WTC11 (cell line): ENCODE results near the gene TNN. TPM values are rescaled to one million over a fixed set of nuclear protein-coding genes. Genes with fewer than 3 reads are reported as not detected.

Experiments used
- ATAC-seq: fragments of 200-7000 bp; cut with Tn5 transposase; 2 replicates; pipeline ENCODE4 v1.10.0; 2021; ENCODE audit warnings: mild to moderate bottlenecking, moderate library complexity
- CTCF ChIA-PET: fragments of 300-600 bp; sonication (Branson Sonifier 250); formaldehyde crosslinking; loops from one replicate; lab custom pipeline; 2021; ENCODE audit warnings: antibody characterized with exemption; lab: Charles Lee
- POLR2A ChIA-PET: fragments of 350-600 bp; sonication (Branson Sonifier 250); formaldehyde crosslinking; loops from one replicate; lab custom pipeline; 2021; ENCODE audit warnings: antibody characterized with exemption; lab: Charles Lee
- DNase-seq: peaks from one replicate; pipeline ENCODE4 v3.0.0; 2021; ENCODE audit warnings: low spot score
- H3K27ac Mint-ChIP-seq: 2 replicates; pipeline ENCODE4 v1.8.0; 2021; ENCODE audit warnings: mixed read lengths
- H3K27me3 Mint-ChIP-seq: 2 replicates; pipeline ENCODE4 v1.8.0; 2021; ENCODE audit warnings: low read depth, mild to moderate bottlenecking, moderate library complexity, mixed read lengths
- H3K36me3 Mint-ChIP-seq: 2 replicates; pipeline ENCODE4 v1.8.0; 2021; ENCODE audit warnings: mixed read lengths
- H3K4me1 Mint-ChIP-seq: 2 replicates; pipeline ENCODE4 v1.8.0; 2022; ENCODE audit warnings: mixed read lengths
- H3K4me3 Mint-ChIP-seq: 2 replicates; pipeline ENCODE4 v1.8.0; 2021; ENCODE audit warnings: mild to moderate bottlenecking, moderate library complexity, mixed read lengths
- H3K9me3 Mint-ChIP-seq: 2 replicates; pipeline ENCODE4 v1.8.0; 2021; ENCODE audit warnings: mixed read lengths
- ATF1 ChIP-seq: sonication (generic); formaldehyde crosslinking; IDR thresholded peaks from 2 replicates; pipeline ENCODE4 v1.8.1; 2023; ENCODE audit warnings: mild to moderate bottlenecking, moderate library complexity, missing genetic modification reagents
- KAT7 ChIP-seq: sonication (generic); formaldehyde crosslinking; IDR thresholded peaks from 2 replicates; pipeline ENCODE4 v1.8.1; 2023; ENCODE audit warnings: missing genetic modification reagents, mild to moderate bottlenecking, borderline replicate concordance
- MXD4 ChIP-seq: fragments of 250-450 bp; sonication (Bioruptor Pico); IDR thresholded peaks from 2 replicates; pipeline ENCODE4 v1.8.0; 2021; ENCODE audit warnings: mild to moderate bottlenecking, moderate library complexity, borderline replicate concordance
- NR1H2 ChIP-seq: sonication (generic); formaldehyde crosslinking; IDR thresholded peaks from 2 replicates; pipeline ENCODE4 v1.9.0; 2021; ENCODE audit warnings: mild to moderate bottlenecking, moderate library complexity, missing genetic modification reagents
- SP1 ChIP-seq: sonication (generic); formaldehyde crosslinking; conservative IDR thresholded peaks from 2 replicates; pipeline ENCODE4 v1.8.1; 2022; ENCODE audit warnings: missing genetic modification reagents
- ZNF671 ChIP-seq: fragments of 250-450 bp; sonication (Bioruptor Pico); IDR thresholded peaks from 2 replicates; pipeline ENCODE4 v1.8.0; 2021; ENCODE audit warnings: mild to moderate bottlenecking
- total RNA-seq: library from RNA; stranded (reverse); gene quantifications from 3 replicates; pipeline ENCODE4 v1.2.3, GENCODE V29; 2021
- TF ChIP-seq, protein P1 (sequence below): sonication (generic); formaldehyde crosslinking; IDR thresholded peaks from 2 replicates; pipeline ENCODE4 v1.8.1; 2023; ENCODE audit warnings: mild to moderate bottlenecking, moderate library complexity, missing genetic modification reagents
- TF ChIP-seq, protein P2 (sequence below): fragments of 250-450 bp; sonication (Bioruptor Pico); IDR thresholded peaks from 2 replicates; pipeline ENCODE4 v1.9.0; 2021; ENCODE audit warnings: mild to moderate bottlenecking
- TF ChIP-seq, protein P3 (sequence below): fragments of 200-600 bp; IDR thresholded peaks from 2 replicates; pipeline ENCODE4 v1.8.0; 2022; ENCODE audit warnings: antibody characterized with exemption
- TF ChIP-seq, protein P4 (sequence below): sonication (generic); formaldehyde crosslinking; IDR thresholded peaks from 2 replicates; pipeline ENCODE4 v1.8.1; 2023; ENCODE audit warnings: mild to moderate bottlenecking, missing genetic modification reagents, moderate library complexity
- TF ChIP-seq, protein P5 (sequence below): fragments of 250-450 bp; sonication (Bioruptor Pico); IDR thresholded peaks from 2 replicates; pipeline ENCODE4 v1.9.0; 2021; ENCODE audit warnings: mild to moderate bottlenecking, borderline replicate concordance
- TF ChIP-seq, protein P6 (sequence below): sonication (generic); formaldehyde crosslinking; IDR thresholded peaks from 2 replicates; pipeline ENCODE4 v1.8.1; 2022; ENCODE audit warnings: low read depth, mild to moderate bottlenecking, moderate library complexity, missing genetic modification reagents, borderline replicate concordance
- TF ChIP-seq, protein P7 (sequence below): sonication (generic); formaldehyde crosslinking; IDR thresholded peaks from 2 replicates; pipeline ENCODE4 v1.8.1; 2023; ENCODE audit warnings: mild to moderate bottlenecking, missing genetic modification reagents, moderate library complexity
- TF ChIP-seq, protein P8 (sequence below): sonication (generic); formaldehyde crosslinking; IDR thresholded peaks from 2 replicates; pipeline ENCODE4 v1.8.0; 2023; ENCODE audit warnings: missing genetic modification reagents, mild to moderate bottlenecking, borderline replicate concordance
- TF ChIP-seq, protein P9 (sequence below): sonication (generic); formaldehyde crosslinking; IDR thresholded peaks from 2 replicates; pipeline ENCODE4 v1.8.1; 2022; ENCODE audit warnings: mild to moderate bottlenecking, moderate library complexity, missing genetic modification reagents

TNN gene
- total RNA-seq, 1 experiment from 2014 or later, result 0.44 TPM

DNA sequence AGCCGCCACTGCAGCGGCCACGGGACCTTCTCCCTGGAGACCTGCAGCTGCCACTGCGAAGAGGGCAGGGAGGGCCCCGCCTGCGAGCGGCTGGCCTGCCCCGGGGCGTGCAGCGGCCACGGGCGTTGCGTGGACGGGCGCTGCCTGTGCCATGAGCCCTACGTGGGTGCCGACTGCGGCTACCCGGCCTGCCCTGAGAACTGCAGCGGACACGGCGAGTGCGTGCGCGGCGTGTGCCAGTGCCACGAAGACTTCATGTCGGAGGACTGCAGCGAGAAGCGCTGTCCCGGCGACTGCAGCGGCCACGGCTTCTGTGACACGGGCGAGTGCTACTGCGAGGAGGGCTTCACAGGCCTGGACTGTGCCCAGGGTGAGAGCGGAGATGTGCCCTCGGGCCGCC lies 11.7 kb downstream of the TNN start (continued):
- TF ChIP-seq, protein P1, sequence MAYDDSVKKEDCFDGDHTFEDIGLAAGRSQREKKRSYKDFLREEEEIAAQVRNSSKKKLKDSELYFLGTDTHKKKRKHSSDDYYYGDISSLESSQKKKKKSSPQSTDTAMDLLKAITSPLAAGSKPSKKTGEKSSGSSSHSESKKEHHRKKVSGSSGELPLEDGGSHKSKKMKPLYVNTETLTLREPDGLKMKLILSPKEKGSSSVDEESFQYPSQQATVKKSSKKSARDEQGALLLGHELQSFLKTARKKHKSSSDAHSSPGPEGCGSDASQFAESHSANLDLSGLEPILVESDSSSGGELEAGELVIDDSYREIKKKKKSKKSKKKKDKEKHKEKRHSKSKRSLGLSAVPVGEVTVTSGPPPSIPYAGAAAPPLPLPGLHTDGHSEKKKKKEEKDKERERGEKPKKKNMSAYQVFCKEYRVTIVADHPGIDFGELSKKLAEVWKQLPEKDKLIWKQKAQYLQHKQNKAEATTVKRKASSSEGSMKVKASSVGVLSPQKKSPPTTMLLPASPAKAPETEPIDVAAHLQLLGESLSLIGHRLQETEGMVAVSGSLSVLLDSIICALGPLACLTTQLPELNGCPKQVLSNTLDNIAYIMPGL (CRISPR knock-in tag), result no peak
- TF ChIP-seq, protein P2, sequence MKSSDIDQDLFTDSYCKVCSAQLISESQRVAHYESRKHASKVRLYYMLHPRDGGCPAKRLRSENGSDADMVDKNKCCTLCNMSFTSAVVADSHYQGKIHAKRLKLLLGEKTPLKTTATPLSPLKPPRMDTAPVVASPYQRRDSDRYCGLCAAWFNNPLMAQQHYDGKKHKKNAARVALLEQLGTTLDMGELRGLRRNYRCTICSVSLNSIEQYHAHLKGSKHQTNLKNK, result no peak
- no peak for TF ChIP-seq MXD4 (CRISPR knock-in tag)
- TF ChIP-seq, protein P3, sequence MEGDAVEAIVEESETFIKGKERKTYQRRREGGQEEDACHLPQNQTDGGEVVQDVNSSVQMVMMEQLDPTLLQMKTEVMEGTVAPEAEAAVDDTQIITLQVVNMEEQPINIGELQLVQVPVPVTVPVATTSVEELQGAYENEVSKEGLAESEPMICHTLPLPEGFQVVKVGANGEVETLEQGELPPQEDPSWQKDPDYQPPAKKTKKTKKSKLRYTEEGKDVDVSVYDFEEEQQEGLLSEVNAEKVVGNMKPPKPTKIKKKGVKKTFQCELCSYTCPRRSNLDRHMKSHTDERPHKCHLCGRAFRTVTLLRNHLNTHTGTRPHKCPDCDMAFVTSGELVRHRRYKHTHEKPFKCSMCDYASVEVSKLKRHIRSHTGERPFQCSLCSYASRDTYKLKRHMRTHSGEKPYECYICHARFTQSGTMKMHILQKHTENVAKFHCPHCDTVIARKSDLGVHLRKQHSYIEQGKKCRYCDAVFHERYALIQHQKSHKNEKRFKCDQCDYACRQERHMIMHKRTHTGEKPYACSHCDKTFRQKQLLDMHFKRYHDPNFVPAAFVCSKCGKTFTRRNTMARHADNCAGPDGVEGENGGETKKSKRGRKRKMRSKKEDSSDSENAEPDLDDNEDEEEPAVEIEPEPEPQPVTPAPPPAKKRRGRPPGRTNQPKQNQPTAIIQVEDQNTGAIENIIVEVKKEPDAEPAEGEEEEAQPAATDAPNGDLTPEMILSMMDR, result no peak
- TF ChIP-seq, protein P4, sequence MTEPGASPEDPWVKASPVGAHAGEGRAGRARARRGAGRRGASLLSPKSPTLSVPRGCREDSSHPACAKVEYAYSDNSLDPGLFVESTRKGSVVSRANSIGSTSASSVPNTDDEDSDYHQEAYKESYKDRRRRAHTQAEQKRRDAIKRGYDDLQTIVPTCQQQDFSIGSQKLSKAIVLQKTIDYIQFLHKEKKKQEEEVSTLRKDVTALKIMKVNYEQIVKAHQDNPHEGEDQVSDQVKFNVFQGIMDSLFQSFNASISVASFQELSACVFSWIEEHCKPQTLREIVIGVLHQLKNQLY, result no peak
- TF ChIP-seq, protein P5, sequence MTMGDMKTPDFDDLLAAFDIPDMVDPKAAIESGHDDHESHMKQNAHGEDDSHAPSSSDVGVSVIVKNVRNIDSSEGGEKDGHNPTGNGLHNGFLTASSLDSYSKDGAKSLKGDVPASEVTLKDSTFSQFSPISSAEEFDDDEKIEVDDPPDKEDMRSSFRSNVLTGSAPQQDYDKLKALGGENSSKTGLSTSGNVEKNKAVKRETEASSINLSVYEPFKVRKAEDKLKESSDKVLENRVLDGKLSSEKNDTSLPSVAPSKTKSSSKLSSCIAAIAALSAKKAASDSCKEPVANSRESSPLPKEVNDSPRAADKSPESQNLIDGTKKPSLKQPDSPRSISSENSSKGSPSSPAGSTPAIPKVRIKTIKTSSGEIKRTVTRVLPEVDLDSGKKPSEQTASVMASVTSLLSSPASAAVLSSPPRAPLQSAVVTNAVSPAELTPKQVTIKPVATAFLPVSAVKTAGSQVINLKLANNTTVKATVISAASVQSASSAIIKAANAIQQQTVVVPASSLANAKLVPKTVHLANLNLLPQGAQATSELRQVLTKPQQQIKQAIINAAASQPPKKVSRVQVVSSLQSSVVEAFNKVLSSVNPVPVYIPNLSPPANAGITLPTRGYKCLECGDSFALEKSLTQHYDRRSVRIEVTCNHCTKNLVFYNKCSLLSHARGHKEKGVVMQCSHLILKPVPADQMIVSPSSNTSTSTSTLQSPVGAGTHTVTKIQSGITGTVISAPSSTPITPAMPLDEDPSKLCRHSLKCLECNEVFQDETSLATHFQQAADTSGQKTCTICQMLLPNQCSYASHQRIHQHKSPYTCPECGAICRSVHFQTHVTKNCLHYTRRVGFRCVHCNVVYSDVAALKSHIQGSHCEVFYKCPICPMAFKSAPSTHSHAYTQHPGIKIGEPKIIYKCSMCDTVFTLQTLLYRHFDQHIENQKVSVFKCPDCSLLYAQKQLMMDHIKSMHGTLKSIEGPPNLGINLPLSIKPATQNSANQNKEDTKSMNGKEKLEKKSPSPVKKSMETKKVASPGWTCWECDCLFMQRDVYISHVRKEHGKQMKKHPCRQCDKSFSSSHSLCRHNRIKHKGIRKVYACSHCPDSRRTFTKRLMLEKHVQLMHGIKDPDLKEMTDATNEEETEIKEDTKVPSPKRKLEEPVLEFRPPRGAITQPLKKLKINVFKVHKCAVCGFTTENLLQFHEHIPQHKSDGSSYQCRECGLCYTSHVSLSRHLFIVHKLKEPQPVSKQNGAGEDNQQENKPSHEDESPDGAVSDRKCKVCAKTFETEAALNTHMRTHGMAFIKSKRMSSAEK (CRISPR knock-in tag), result no peak
- no peak for TF ChIP-seq NR1H2 (CRISPR knock-in tag)

DNA sequence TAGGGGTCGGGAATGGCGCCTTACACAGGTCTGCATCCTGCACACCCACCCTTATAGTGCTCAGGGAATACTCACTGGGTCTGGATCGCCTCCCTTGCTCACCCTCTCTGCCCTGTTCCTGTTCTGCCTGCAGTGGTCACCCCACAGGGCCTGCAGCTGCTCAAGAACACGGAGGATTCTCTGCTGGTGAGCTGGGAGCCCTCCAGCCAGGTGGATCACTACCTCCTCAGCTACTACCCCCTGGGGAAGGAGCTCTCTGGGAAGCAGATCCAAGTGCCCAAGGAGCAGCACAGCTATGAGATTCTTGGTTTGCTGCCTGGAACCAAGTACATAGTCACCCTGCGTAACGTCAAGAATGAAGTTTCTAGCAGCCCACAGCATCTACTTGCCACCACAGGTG lies 12.4 kb downstream of the TNN start:
- peaks cover 3% of the 10 kb centered on the region; the same call in 1 of the 2 replicates for H3K27me3 Mint-ChIP-seq
- ChIA-PET POLR2A (no interaction called here), CTCF (no interaction called here)
- no peak for DNase-seq
- H3K4me1 Mint-ChIP-seq, result 0 out of 2 replicates have a peak, but pooled peaks cover 6% of the 10 kb centered on the region
- no peaks in the 10 kb centered on the region for H3K36me3 Mint-ChIP-seq
- H3K4me3 Mint-ChIP-seq, result no peak overlapping the region
- H3K27ac Mint-ChIP-seq, result no peak overlapping the region
- no peaks in the 10 kb centered on the region for H3K9me3 Mint-ChIP-seq
- ATAC-seq, result no peak
- TF ChIP-seq, protein P6, sequence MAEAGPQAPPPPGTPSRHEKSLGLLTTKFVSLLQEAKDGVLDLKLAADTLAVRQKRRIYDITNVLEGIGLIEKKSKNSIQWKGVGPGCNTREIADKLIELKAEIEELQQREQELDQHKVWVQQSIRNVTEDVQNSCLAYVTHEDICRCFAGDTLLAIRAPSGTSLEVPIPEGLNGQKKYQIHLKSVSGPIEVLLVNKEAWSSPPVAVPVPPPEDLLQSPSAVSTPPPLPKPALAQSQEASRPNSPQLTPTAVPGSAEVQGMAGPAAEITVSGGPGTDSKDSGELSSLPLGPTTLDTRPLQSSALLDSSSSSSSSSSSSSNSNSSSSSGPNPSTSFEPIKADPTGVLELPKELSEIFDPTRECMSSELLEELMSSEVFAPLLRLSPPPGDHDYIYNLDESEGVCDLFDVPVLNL (CRISPR knock-in tag), result no peak
- TF ChIP-seq, protein P7, sequence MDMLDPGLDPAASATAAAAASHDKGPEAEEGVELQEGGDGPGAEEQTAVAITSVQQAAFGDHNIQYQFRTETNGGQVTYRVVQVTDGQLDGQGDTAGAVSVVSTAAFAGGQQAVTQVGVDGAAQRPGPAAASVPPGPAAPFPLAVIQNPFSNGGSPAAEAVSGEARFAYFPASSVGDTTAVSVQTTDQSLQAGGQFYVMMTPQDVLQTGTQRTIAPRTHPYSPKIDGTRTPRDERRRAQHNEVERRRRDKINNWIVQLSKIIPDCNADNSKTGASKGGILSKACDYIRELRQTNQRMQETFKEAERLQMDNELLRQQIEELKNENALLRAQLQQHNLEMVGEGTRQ, result no peak
- no peak for TF ChIP-seq MXD4 (CRISPR knock-in tag)
- TF ChIP-seq ATF1 (CRISPR knock-in tag), result no peak
- TF ChIP-seq, protein P8, sequence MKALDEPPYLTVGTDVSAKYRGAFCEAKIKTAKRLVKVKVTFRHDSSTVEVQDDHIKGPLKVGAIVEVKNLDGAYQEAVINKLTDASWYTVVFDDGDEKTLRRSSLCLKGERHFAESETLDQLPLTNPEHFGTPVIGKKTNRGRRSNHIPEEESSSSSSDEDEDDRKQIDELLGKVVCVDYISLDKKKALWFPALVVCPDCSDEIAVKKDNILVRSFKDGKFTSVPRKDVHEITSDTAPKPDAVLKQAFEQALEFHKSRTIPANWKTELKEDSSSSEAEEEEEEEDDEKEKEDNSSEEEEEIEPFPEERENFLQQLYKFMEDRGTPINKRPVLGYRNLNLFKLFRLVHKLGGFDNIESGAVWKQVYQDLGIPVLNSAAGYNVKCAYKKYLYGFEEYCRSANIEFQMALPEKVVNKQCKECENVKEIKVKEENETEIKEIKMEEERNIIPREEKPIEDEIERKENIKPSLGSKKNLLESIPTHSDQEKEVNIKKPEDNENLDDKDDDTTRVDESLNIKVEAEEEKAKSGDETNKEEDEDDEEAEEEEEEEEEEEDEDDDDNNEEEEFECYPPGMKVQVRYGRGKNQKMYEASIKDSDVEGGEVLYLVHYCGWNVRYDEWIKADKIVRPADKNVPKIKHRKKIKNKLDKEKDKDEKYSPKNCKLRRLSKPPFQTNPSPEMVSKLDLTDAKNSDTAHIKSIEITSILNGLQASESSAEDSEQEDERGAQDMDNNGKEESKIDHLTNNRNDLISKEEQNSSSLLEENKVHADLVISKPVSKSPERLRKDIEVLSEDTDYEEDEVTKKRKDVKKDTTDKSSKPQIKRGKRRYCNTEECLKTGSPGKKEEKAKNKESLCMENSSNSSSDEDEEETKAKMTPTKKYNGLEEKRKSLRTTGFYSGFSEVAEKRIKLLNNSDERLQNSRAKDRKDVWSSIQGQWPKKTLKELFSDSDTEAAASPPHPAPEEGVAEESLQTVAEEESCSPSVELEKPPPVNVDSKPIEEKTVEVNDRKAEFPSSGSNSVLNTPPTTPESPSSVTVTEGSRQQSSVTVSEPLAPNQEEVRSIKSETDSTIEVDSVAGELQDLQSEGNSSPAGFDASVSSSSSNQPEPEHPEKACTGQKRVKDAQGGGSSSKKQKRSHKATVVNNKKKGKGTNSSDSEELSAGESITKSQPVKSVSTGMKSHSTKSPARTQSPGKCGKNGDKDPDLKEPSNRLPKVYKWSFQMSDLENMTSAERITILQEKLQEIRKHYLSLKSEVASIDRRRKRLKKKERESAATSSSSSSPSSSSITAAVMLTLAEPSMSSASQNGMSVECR (CRISPR knock-in tag), result no peak
- TF ChIP-seq, protein P4, result no peak
- TF ChIP-seq, protein P1 (CRISPR knock-in tag), result no peak
- TF ChIP-seq, protein P9, sequence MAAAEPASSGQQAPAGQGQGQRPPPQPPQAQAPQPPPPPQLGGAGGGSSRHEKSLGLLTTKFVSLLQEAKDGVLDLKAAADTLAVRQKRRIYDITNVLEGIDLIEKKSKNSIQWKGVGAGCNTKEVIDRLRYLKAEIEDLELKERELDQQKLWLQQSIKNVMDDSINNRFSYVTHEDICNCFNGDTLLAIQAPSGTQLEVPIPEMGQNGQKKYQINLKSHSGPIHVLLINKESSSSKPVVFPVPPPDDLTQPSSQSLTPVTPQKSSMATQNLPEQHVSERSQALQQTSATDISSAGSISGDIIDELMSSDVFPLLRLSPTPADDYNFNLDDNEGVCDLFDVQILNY (CRISPR knock-in tag), result no peak
- TF ChIP-seq KAT7 (CRISPR knock-in tag), result no peak
- no peak for TF ChIP-seq ZNF671 (CRISPR knock-in tag)
- no peak for TF ChIP-seq SP1
